Measurements from ENCODE around the gene ACBD4.

GRCh38 chr17:45131616-45132319, 3.7 kb upstream of the ACBD4 start:
- TF ChIP-seq MATR3 (CRISPR knock-in tag; IDR thresholded peaks at IDR 0.05) (no peak), SMARCE1 (IDR thresholded peaks at IDR 0.05; ENCODE audit: borderline replicate concordance) (no peak), GTF2F1 (IDR thresholded peaks at IDR 0.05; ENCODE audit: low read length) (no peak), ZNF431 (CRISPR knock-in tag; IDR thresholded peaks at IDR 0.05; ENCODE audit: borderline replicate concordance, low read depth) (no peak)
